ENCODE measurements around the gene NOTCH1. TPM values are rescaled to one million over a fixed set of nuclear protein-coding genes. Genes with fewer than 3 reads are reported as not detected.

NOTCH1 gene
- total RNA-seq, 2 donors from 2014 or later = 23.4 to 24.2 TPM

DNA sequence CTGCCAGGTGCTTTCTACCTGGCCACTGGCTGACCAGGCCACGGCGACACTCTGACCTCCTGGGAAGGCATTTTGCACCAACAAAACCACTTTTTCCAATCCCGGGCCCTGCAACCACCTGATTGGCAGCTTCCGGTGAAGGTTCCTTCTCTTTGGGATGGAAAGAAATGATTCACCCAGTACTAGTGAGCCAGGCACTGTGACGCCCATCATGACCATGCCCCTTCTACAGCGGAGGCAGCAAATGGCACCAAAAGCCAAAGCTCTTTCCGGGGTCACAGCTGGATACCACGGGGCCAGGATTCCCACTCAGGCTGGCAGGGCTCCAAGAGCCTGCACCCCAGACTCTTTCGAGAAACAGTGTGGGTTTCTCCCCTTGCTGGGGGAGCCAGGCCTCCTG is 4.7 kb downstream of the NOTCH1 start:
- no peaks in the 10 kb centered on the region for H3K9me3 Mint-ChIP-seq
- no peak for DNase-seq
- TF ChIP-seq, protein P1, sequence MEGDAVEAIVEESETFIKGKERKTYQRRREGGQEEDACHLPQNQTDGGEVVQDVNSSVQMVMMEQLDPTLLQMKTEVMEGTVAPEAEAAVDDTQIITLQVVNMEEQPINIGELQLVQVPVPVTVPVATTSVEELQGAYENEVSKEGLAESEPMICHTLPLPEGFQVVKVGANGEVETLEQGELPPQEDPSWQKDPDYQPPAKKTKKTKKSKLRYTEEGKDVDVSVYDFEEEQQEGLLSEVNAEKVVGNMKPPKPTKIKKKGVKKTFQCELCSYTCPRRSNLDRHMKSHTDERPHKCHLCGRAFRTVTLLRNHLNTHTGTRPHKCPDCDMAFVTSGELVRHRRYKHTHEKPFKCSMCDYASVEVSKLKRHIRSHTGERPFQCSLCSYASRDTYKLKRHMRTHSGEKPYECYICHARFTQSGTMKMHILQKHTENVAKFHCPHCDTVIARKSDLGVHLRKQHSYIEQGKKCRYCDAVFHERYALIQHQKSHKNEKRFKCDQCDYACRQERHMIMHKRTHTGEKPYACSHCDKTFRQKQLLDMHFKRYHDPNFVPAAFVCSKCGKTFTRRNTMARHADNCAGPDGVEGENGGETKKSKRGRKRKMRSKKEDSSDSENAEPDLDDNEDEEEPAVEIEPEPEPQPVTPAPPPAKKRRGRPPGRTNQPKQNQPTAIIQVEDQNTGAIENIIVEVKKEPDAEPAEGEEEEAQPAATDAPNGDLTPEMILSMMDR (conservative IDR thresholded peaks at IDR 0.05) = no peak
- H3K27me3 Mint-ChIP-seq (ENCODE audit: insufficient read depth) = no peaks in the 10 kb centered on the region
- 93 to 94% methylated on average over 8 to 9 of the region's 9 CpGs for WGBS, 2 experiments (ENCODE audit: insufficient coverage in 1 of 2, insufficient read length in 1 of 2)
- Histone ChIP-seq H3K27me3 (ENCODE audit: control insufficient read depth, insufficient read depth, low read length, poor library complexity, severe bottlenecking) (no peaks in the 10 kb centered on the region), H3K36me3 (ENCODE audit: control insufficient read depth, insufficient read depth, low read length) (no peaks in the 10 kb centered on the region), H3K27ac (ENCODE audit: low read depth, low read length) (peak overlapping the region; percentile 90), H3K9ac (ENCODE audit: extremely low read depth, low read length, poor library complexity, severe bottlenecking) (no peak overlapping the region), H3K4me1 (ENCODE audit: control insufficient read depth, insufficient read depth, low read length) (no peaks in the 10 kb centered on the region), H3K4me3 (ENCODE audit: low read length) (no peak overlapping the region), H3K9me3 (ENCODE audit: control insufficient read depth, low read length) (no peaks in the 10 kb centered on the region)
- H3K4me3 Mint-ChIP-seq = no peak overlapping the region
- H3K27ac Mint-ChIP-seq = peak overlapping the region; percentile 35
- no peaks in the 10 kb centered on the region for H3K4me1 Mint-ChIP-seq
- peaks cover 4% of the 10 kb centered on the region for H3K36me3 Mint-ChIP-seq (ENCODE audit: low read depth)

DNA sequence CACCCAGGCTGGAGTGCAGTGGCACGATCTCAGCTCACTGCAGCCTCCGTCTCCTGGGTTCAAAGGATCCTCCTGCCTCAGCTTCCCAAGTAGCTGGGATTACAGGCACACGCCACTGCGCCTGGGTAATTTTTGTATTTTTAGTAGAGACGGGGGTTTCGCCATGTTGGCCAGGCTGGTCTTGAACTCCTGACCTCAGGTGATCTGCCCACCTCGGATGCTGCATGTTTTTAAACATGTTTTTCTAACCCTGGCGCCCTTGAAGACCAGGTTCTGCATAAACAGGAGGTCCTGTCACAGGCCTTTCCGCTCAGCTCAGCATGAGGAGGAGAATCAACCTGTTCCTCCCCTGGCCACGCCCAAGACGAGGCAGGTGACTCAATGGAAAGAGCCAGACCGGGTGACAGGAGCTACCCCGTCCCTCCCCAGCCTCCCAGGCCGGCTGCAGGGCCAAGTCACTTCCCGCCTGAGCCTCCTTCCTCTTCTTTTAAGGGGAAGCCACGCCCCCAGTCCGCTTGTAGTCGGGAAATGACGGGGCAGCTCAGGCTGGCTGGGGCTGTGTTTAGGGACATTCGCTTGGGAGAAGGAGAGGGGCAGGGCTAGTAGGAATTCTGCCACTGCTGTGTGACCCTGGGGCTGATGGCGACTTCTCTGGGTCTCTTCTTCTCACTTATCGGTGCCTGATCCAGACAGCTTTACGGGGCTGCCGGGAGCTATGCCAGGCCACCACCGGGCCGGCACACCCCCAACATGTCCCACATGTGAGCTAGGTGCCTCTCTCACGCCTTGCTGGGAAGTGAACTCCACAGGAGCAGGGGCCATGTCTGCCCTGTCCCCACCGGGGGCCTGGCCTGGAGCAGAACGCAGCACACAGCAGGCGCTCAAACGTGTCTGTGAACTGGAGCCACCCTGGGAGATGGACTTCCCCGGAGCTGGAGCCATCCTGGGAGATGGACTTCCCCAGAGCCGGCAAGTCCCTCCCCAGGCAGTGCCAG is 6.1 kb downstream of the NOTCH1 start:
- Histone ChIP-seq H3K36me3 (ENCODE audit: control insufficient read depth, insufficient read depth, low read length) (no peaks in the 10 kb centered on the region), H3K4me1 (ENCODE audit: control insufficient read depth, insufficient read depth, low read length) (no peaks in the 10 kb centered on the region), H3K9me3 (ENCODE audit: control insufficient read depth, low read length) (no peaks in the 10 kb centered on the region), H3K27me3 (ENCODE audit: control insufficient read depth, insufficient read depth, low read length, poor library complexity, severe bottlenecking) (no peaks in the 10 kb centered on the region), H3K9ac (ENCODE audit: extremely low read depth, low read length, poor library complexity, severe bottlenecking) (no peak overlapping the region), H3K4me3 (ENCODE audit: low read length) (no peak overlapping the region), H3K27ac (ENCODE audit: low read depth, low read length) (peak overlapping the region; percentile 38)
- TF ChIP-seq, protein P1 (conservative IDR thresholded peaks at IDR 0.05) = no peak
- DNase-seq = no peak
- Mint-ChIP-seq H3K9me3 (no peaks in the 10 kb centered on the region), H3K27ac (no peak overlapping the region), H3K4me1 (no peaks in the 10 kb centered on the region), H3K27me3 (ENCODE audit: insufficient read depth) (no peaks in the 10 kb centered on the region), H3K4me3 (no peak overlapping the region), H3K36me3 (ENCODE audit: low read depth) (peaks cover 4% of the 10 kb centered on the region)
- WGBS, 2 experiments (ENCODE audit: insufficient coverage in 1 of 2, insufficient read length in 1 of 2) = 89 to 90% methylated on average over 20 to 33 of the region's 33 CpGs

DNA sequence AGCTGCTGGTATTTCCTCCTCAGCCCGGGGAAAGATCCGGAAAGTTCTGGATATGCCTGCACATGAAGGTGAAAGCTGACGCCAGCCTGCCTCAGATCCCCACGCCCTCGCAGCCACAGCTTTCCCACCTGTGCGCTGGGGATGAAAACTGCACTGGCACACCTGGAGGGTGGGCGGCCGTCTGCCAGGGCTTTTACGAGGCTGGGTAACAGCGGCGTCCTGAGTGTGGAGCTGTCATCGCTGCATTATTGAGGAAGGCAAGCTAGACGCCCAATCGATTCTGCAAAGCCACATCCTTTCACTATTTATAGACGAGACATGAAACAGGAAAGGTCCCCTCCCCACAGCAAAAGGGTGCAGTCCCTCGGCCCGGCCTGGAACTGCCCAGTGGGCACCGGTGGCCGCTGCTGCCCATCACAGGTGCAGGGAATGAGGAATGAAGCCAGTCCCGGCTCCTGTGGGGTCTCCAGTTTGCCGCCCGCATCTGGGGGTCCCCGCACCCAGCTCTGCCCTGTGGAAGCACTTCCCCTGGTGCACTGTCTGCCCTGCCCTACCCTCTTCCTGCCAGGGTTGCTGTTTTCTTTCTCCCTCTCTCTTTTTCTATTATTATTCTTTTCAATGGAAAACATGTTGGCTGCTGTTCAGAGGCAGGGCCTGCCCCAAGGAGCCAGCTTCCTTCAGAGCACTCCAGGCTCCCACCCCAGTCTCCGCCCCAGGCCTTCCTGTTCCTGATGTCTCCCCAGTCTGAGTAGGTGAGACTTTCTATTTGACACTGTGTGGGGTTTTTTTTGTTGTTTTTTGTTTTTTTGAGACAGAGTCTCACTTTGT is 7.0 kb downstream of the NOTCH1 start:
- H3K27ac ChIP-seq (ENCODE audit: low read depth, low read length) = no peak overlapping the region
- TF ChIP-seq, protein P1 (conservative IDR thresholded peaks at IDR 0.05) = no peak
- H3K27ac Mint-ChIP-seq = no peak overlapping the region
- WGBS, 2 experiments (ENCODE audit: insufficient coverage in 1 of 2, insufficient read length in 1 of 2) = 91% methylated on average over 23 to 24 of the region's 24 CpGs
- no peaks in the 10 kb centered on the region for H3K27me3 Mint-ChIP-seq (ENCODE audit: insufficient read depth)
- no peak overlapping the region for H3K4me3 Mint-ChIP-seq
- H3K36me3 Mint-ChIP-seq (ENCODE audit: low read depth) = peaks cover 4% of the 10 kb centered on the region
- H3K9ac ChIP-seq (ENCODE audit: extremely low read depth, low read length, poor library complexity, severe bottlenecking) = no peak overlapping the region
- no peak for DNase-seq
- H3K4me3 ChIP-seq (ENCODE audit: low read length) = no peak overlapping the region
- H3K27me3 ChIP-seq (ENCODE audit: control insufficient read depth, insufficient read depth, low read length, poor library complexity, severe bottlenecking) = no peaks in the 10 kb centered on the region
- no peaks in the 10 kb centered on the region for H3K4me1 Mint-ChIP-seq
- no peaks in the 10 kb centered on the region for H3K36me3 ChIP-seq (ENCODE audit: control insufficient read depth, insufficient read depth, low read length)
- H3K9me3 Mint-ChIP-seq = no peaks in the 10 kb centered on the region
- H3K9me3 ChIP-seq (ENCODE audit: control insufficient read depth, low read length) = no peaks in the 10 kb centered on the region
- no peaks in the 10 kb centered on the region for H3K4me1 ChIP-seq (ENCODE audit: control insufficient read depth, insufficient read depth, low read length)

Data from endodermal cell (in vitro differentiated cells).